H9 (cell line): ENCODE data around the gene EIF4E1B. TPM values are rescaled to one million over a fixed set of nuclear protein-coding genes. Genes with fewer than 3 reads are reported as not detected.

ENCODE experiments used
- DNase-seq: peaks from one replicate; pipeline ENCODE4 v3.0.0-alpha.2; 2017
- H2AFZ ChIP-seq: one replicate; pipeline ENCODE4 v1.6.1; 2013; ENCODE audit warnings: mild to moderate bottlenecking, low read length, control low read depth, moderate library complexity
- H2AK5ac ChIP-seq: 2 replicates; pipeline ENCODE4 v1.6.1; 2013; ENCODE audit warnings: low read length, control low read depth, mixed read lengths; ENCODE audit not compliant: insufficient read length
- H2BK120ac ChIP-seq: one replicate; pipeline ENCODE4 v1.6.1; 2013; ENCODE audit warnings: low read depth, mild to moderate bottlenecking, low read length, control low read depth, inconsistent platforms; ENCODE audit not compliant: poor library complexity, severe bottlenecking
- H2BK12ac ChIP-seq: 2 replicates; pipeline ENCODE4 v1.6.1; 2013; ENCODE audit warnings: low read length, control low read depth, mixed read lengths, low read depth; ENCODE audit not compliant: insufficient read length
- H2BK15ac ChIP-seq: 2 replicates; pipeline ENCODE4 v1.6.1; 2013; ENCODE audit warnings: low read depth, low read length, control low read depth
- H2BK20ac ChIP-seq: one replicate; pipeline ENCODE4 v1.6.1; 2013; ENCODE audit warnings: low read depth, mild to moderate bottlenecking, low read length, control low read depth, inconsistent platforms; ENCODE audit not compliant: poor library complexity, severe bottlenecking
- H2BK5ac ChIP-seq: 2 replicates; pipeline ENCODE4 v1.6.1; 2013; ENCODE audit warnings: low read length, control low read depth, mixed read lengths; ENCODE audit not compliant: insufficient read length
- H3K14ac ChIP-seq: 2 replicates; pipeline ENCODE4 v1.6.1; 2013; ENCODE audit warnings: low read length, control low read depth; ENCODE audit not compliant: insufficient read depth
- H3K18ac ChIP-seq: 2 replicates; pipeline ENCODE4 v1.6.1; 2013; ENCODE audit warnings: low read depth, mild to moderate bottlenecking, mixed read lengths, low read length, control low read depth; ENCODE audit not compliant: insufficient read length
- H3K23ac ChIP-seq: 2 replicates; pipeline ENCODE4 v1.6.1; 2013; ENCODE audit warnings: low read length, control low read depth, mixed read lengths, low read depth; ENCODE audit not compliant: insufficient read length
- H3K23me2 ChIP-seq: 2 replicates; pipeline ENCODE4 v1.6.1; 2013; ENCODE audit warnings: low read depth, mild to moderate bottlenecking, mixed read lengths, low read length, control low read depth; ENCODE audit not compliant: insufficient read length, poor library complexity, severe bottlenecking
- H3K27ac ChIP-seq: 2 replicates; pipeline ENCODE4 v1.5.1; 2013; ENCODE audit warnings: low read length, control low read depth, mixed read lengths, low read depth; ENCODE audit not compliant: insufficient read length
- H3K27me3 ChIP-seq: 2 replicates; pipeline ENCODE4 v1.6.1; 2013; ENCODE audit warnings: low read length, control low read depth, inconsistent platforms; ENCODE audit not compliant: insufficient read depth
- H3K4ac ChIP-seq: 2 replicates; pipeline ENCODE4 v1.6.1; 2013; ENCODE audit warnings: low read depth, mild to moderate bottlenecking, control low read depth, inconsistent platforms, low read length, moderate library complexity
- H3K4me1 ChIP-seq: 2 replicates; pipeline ENCODE4 v1.6.1; 2013; ENCODE audit warnings: low read length, control low read depth, inconsistent platforms; ENCODE audit not compliant: insufficient read depth
- H3K4me2 ChIP-seq: 2 replicates; pipeline ENCODE4 v1.6.1; 2013; ENCODE audit warnings: low read length, control low read depth, mixed read lengths; ENCODE audit not compliant: insufficient read length, insufficient read depth
- H3K56ac ChIP-seq: 2 replicates; pipeline ENCODE4 v1.6.1; 2013; ENCODE audit warnings: low read depth, mild to moderate bottlenecking, mixed read lengths, low read length, control low read depth; ENCODE audit not compliant: insufficient read length
- H3K79me1 ChIP-seq: 2 replicates; pipeline ENCODE4 v1.6.1; 2013; ENCODE audit warnings: low read depth, mild to moderate bottlenecking, moderate library complexity, low read length, control low read depth, inconsistent platforms; ENCODE audit not compliant: insufficient read depth, poor library complexity, severe bottlenecking
- H3K79me2 ChIP-seq: 2 replicates; pipeline ENCODE4 v1.6.1; 2013; ENCODE audit warnings: low read length, control low read depth, inconsistent platforms; ENCODE audit not compliant: insufficient read depth
- H3K9ac ChIP-seq: 2 replicates; pipeline ENCODE4 v1.6.1; 2013; ENCODE audit warnings: low read length, control low read depth, mixed read lengths; ENCODE audit not compliant: insufficient read length; ENCODE audit errors: extremely low read depth
- H3K9me3 ChIP-seq: one replicate; pipeline ENCODE4 v1.6.1; 2013; ENCODE audit warnings: low read depth, low read length, inconsistent platforms; ENCODE audit not compliant: control insufficient read depth
- H3T11ph ChIP-seq: one replicate; pipeline ENCODE4 v1.6.1; 2013; ENCODE audit warnings: mild to moderate bottlenecking, low read length, control low read depth, inconsistent platforms
- H4K20me1 ChIP-seq: one replicate; pipeline ENCODE4 v1.6.1; 2013; ENCODE audit not compliant: control insufficient read depth, insufficient read length, insufficient read depth
- H4K5ac ChIP-seq: 2 replicates; pipeline ENCODE4 v1.6.1; 2013; ENCODE audit warnings: low read depth, mild to moderate bottlenecking, mixed read lengths, low read length, control low read depth; ENCODE audit not compliant: insufficient read length
- H4K8ac ChIP-seq: replicated peaks from 2 replicates; pipeline ENCODE4 v1.6.1; 2013; ENCODE audit warnings: low read length, control low read depth, mixed read lengths, low read depth; ENCODE audit not compliant: insufficient read length
- H4K91ac ChIP-seq: 2 replicates; pipeline ENCODE4 v1.6.1; 2013; ENCODE audit warnings: low read depth, mild to moderate bottlenecking, moderate library complexity, mixed read lengths, low read length, control low read depth; ENCODE audit not compliant: insufficient read length
- H3K27ac Mint-ChIP-seq, 3 experiments: 2 replicates in 2 of 3; 3 replicates in 1 of 3; pipeline ENCODE4 v1.8.0; 2020 to 2021; ENCODE audit warnings: mixed read lengths in 3 of 3, mild to moderate bottlenecking in 1 of 3, moderate library complexity in 1 of 3
- H3K27me3 Mint-ChIP-seq: 2 replicates; pipeline ENCODE4 v1.8.0; 2021; ENCODE audit warnings: low read depth, mild to moderate bottlenecking, moderate library complexity, mixed read lengths
- H3K36me3 Mint-ChIP-seq, 3 experiments: 2 replicates in 2 of 3; 3 replicates in 1 of 3; pipeline ENCODE4 v1.8.0; 2020 to 2021; ENCODE audit warnings: low read depth in 3 of 3, mixed read lengths in 3 of 3; ENCODE audit not compliant: insufficient read depth in 1 of 3
- H3K4me1 Mint-ChIP-seq, 2 experiments: 2 replicates each; pipeline ENCODE4 v1.8.0; 2020; ENCODE audit warnings: mixed read lengths in 2 of 2
- H3K4me3 Mint-ChIP-seq, 2 experiments: 2 replicates in 1 of 2; 3 replicates in 1 of 2; pipeline ENCODE4 v1.8.0; 2020 to 2021; ENCODE audit warnings: mild to moderate bottlenecking in 2 of 2, mixed read lengths in 2 of 2, moderate library complexity in 1 of 2
- H3K9me3 Mint-ChIP-seq, 2 experiments: 2 replicates in 1 of 2; 3 replicates in 1 of 2; pipeline ENCODE4 v1.8.0; 2020; ENCODE audit warnings: mild to moderate bottlenecking in 2 of 2, mixed read lengths in 2 of 2, moderate library complexity in 1 of 2
- WGBS: extraction: QIAGEN DNeasy Blood & Tissue Kit; methylation state at CpG from one replicate; pipeline ENCODE4 v1.1.7; 2013; ENCODE audit warnings: missing lambda C conversion rate, low lambda C conversion rate, mixed read lengths; ENCODE audit not compliant: insufficient read length; ENCODE audit errors: extremely low coverage; 5-methylcytosine and 5-hydroxymethylcytosine counted together
- total RNA-seq: library from RNA; stranded (reverse); gene quantifications from 2 replicates; pipeline ENCODE4 v1.2.1, GENCODE V29; 2021
- TF ChIP-seq, protein P1 (sequence below): fragments of 200-600 bp; sonication (generic); conservative IDR thresholded peaks from 3 replicates; pipeline ENCODE4 v1.8.0; 2021; ENCODE audit warnings: antibody characterized with exemption, mild to moderate bottlenecking

Gene EIF4E1B
- total RNA-seq, 1 experiment from 2014 or later = 1.3 TPM

DNA sequence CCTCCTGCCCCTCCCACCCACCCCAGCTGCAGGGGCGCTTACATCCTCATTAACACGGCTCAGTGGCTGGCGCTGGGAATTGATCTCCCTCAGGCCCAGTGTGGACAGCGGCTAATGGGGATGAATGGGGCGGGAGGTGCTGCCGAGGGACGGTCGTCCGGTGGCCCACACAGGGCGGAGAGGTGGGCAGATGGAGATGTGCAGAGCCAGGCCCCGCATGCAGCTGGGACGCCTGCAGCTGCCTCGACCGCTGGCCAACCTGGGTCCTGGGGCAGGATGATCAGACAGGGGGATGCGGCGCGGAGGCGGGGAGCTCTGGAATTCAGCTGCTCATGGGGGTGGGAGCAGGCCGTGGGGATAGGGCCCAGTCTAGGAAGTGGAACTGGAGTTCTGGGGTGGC lies 34.4 kb downstream of the EIF4E1B start:
- Histone ChIP-seq H2BK120ac (no peak overlapping the region), H3K27ac (no peak overlapping the region), H3K27me3 (no peaks in the 10 kb centered on the region), H2BK12ac (no peak overlapping the region), H4K5ac (no peak overlapping the region), H2BK15ac (no peak overlapping the region), H4K91ac (no peak overlapping the region), H3K79me2 (no peaks in the 10 kb centered on the region), H3K23ac (no peak overlapping the region), H2BK5ac (no peak overlapping the region), H3K4me1 (no peaks in the 10 kb centered on the region; the same call in 1 of the 2 replicates), H3K56ac (no peak overlapping the region), H2AFZ (no peak overlapping the region), H4K8ac (no peak overlapping the region), H3K14ac (no peak overlapping the region), H3K9ac (no peak overlapping the region), H3K4ac (no peak overlapping the region), H3K4me2 (no peak overlapping the region), H3T11ph (no peak overlapping the region), H3K79me1 (no peaks in the 10 kb centered on the region), H3K9me3 (no peaks in the 10 kb centered on the region), H4K20me1 (no peaks in the 10 kb centered on the region), H3K23me2 (no peaks in the 10 kb centered on the region), H2BK20ac (no peak overlapping the region), H3K18ac (no peak overlapping the region), H2AK5ac (no peak overlapping the region)
- peaks cover 0 to 1% (median 0%) of the 10 kb centered on the region in 3 experiments; a peak in 2 of 7 replicates for H3K36me3 Mint-ChIP-seq
- no peak for DNase-seq
- TF ChIP-seq, protein P1, sequence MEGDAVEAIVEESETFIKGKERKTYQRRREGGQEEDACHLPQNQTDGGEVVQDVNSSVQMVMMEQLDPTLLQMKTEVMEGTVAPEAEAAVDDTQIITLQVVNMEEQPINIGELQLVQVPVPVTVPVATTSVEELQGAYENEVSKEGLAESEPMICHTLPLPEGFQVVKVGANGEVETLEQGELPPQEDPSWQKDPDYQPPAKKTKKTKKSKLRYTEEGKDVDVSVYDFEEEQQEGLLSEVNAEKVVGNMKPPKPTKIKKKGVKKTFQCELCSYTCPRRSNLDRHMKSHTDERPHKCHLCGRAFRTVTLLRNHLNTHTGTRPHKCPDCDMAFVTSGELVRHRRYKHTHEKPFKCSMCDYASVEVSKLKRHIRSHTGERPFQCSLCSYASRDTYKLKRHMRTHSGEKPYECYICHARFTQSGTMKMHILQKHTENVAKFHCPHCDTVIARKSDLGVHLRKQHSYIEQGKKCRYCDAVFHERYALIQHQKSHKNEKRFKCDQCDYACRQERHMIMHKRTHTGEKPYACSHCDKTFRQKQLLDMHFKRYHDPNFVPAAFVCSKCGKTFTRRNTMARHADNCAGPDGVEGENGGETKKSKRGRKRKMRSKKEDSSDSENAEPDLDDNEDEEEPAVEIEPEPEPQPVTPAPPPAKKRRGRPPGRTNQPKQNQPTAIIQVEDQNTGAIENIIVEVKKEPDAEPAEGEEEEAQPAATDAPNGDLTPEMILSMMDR = no peak
- no peak overlapping the region for H3K27ac Mint-ChIP-seq
- no peak overlapping the region for H3K4me3 Mint-ChIP-seq
- WGBS = no CpG with 5 or more reads among the region's 19 CpGs
- H3K27me3 Mint-ChIP-seq = peaks cover 5% of the 10 kb centered on the region
- peaks cover 5 to 6% of the 10 kb centered on the region in 2 experiments; a peak in 3 of 5 replicates for H3K9me3 Mint-ChIP-seq
- peaks cover 9 to 27% of the 10 kb centered on the region in 2 experiments for H3K4me1 Mint-ChIP-seq
